NOMO-1 treated with dmso at 0.1 percent for 144 hours (cell line): ENCODE measurements around the gene GRP.
"Not testable (repeated sequence)": the region's sequence is repeated elsewhere in the genome, so short reads cannot be mapped to it uniquely, and the experiment has no call there.

Experiments used
- DNase-seq: peaks from one replicate; lab custom pipeline; 2025; ENCODE audit not compliant: unreplicated experiment; lab: John Stamatoyannopoulos, UW

Gene GRP

GRCh38 chr18:59229191-59229590 is 9.2 kb downstream of the GRP start:
- no peak for DNase-seq

GRCh38 chr18:59229701-59230443 is 9.9 kb downstream of the GRP start:
- DNase-seq, result no peak

- no peak for DNase-seq
These were observed 11.2 kb downstream of the GRP start for GRCh38 chr18:59231114-59231513.

GRCh38 chr18:59231877-59232276 is 11.9 kb downstream of the GRP start:
- DNase-seq, result no peak

GRCh38 chr18:59232309-59233016 is 12.5 kb downstream of the GRP start:
- DNase-seq, result no peak

GRCh38 chr18:59233017-59233410 is 13.1 kb downstream of the GRP start:
- no peak for DNase-seq

GRCh38 chr18:59238385-59238784 is 18.4 kb downstream of the GRP start:
- no peak for DNase-seq

- DNase-seq, result no peak
These were observed 19.7 kb downstream of the GRP start for GRCh38 chr18:59239642-59240041.

GRCh38 chr18:59242906-59243305 is 22.9 kb downstream of the GRP start:
- DNase-seq, result no peak

GRCh38 chr18:59246796-59247195 is 26.8 kb downstream of the GRP start:
- no peak for DNase-seq

GRCh38 chr18:59249199-59249774 is 29.3 kb downstream of the GRP start:
- no peak for DNase-seq

GRCh38 chr18:59255491-59255890 is 35.5 kb downstream of the GRP start:
- not testable (repeated sequence) for DNase-seq

- not testable (repeated sequence) for DNase-seq
These were observed 41.9 kb downstream of the GRP start for GRCh38 chr18:59261842-59262241.

- DNase-seq, result not testable (repeated sequence)
These were observed 42.3 kb downstream of the GRP start for GRCh38 chr18:59262243-59262642.

- no peak for DNase-seq
These were observed 43.7 kb downstream of the GRP start for GRCh38 chr18:59263661-59264060.

GRCh38 chr18:59264121-59264571 is 44.2 kb downstream of the GRP start:
- DNase-seq, result no peak

- no peak for DNase-seq
These were observed 44.8 kb downstream of the GRP start for GRCh38 chr18:59264651-59265245.

GRCh38 chr18:59265246-59265973 is 45.5 kb downstream of the GRP start:
- no peak for DNase-seq

GRCh38 chr18:59265974-59266369 is 46.0 kb downstream of the GRP start:
- no peak for DNase-seq

- DNase-seq, result no peak
These were observed 46.5 kb downstream of the GRP start for GRCh38 chr18:59266459-59266858.

- DNase-seq, result no peak
These were observed 47.0 kb downstream of the GRP start for GRCh38 chr18:59266886-59267502.
